D341Med (cell line): Measurements from ENCODE around the gene TNS3.

ENCODE experiments used
- DNase-seq: peaks from one replicate; pipeline ENCODE4 v3.0.0; 2012; ENCODE audit warnings: low spot score

Gene TNS3

GRCh38 chr7:47407136-47407535 lies 174.8 kb downstream of the TNS3 start:
- DNase-seq: no peak

GRCh38 chr7:47406801-47407129 lies 175.1 kb downstream of the TNS3 start:
- DNase-seq: no peak

GRCh38 chr7:47405921-47406800 lies 175.8 kb downstream of the TNS3 start:
- DNase-seq: no peak

- DNase-seq: no peak
Measured at GRCh38 chr7:47405286-47405904, 176.5 kb downstream of the TNS3 start.

GRCh38 chr7:47404010-47404409 lies 177.9 kb downstream of the TNS3 start:
- no peak for DNase-seq

GRCh38 chr7:47402941-47403866 lies 178.7 kb downstream of the TNS3 start:
- DNase-seq: no peak

GRCh38 chr7:47401611-47402570 lies 180.0 kb downstream of the TNS3 start:
- no peak for DNase-seq

- DNase-seq: no peak
Measured at GRCh38 chr7:47400741-47401206, 181.1 kb downstream of the TNS3 start.

GRCh38 chr7:47400001-47400400 lies 181.9 kb downstream of the TNS3 start:
- no peak for DNase-seq

GRCh38 chr7:47394751-47395252 lies 187.1 kb downstream of the TNS3 start:
- DNase-seq: no peak

GRCh38 chr7:47394216-47394615 lies 187.7 kb downstream of the TNS3 start:
- no peak for DNase-seq

- no peak for DNase-seq
Measured at GRCh38 chr7:47393406-47393805, 188.5 kb downstream of the TNS3 start.

- DNase-seq: no peak
Measured at GRCh38 chr7:47392241-47392759, 189.6 kb downstream of the TNS3 start.

- DNase-seq: no peak
Measured at GRCh38 chr7:47391726-47392125, 190.2 kb downstream of the TNS3 start.

GRCh38 chr7:47390914-47391313 lies 191.0 kb downstream of the TNS3 start:
- no peak for DNase-seq

- no peak for DNase-seq
Measured at GRCh38 chr7:47389923-47390630, 191.8 kb downstream of the TNS3 start.

GRCh38 chr7:47389171-47389922 lies 192.6 kb downstream of the TNS3 start:
- no peak for DNase-seq

- DNase-seq: no peak
Measured at GRCh38 chr7:47387506-47387905, 194.4 kb downstream of the TNS3 start.

- DNase-seq: no peak
Measured at GRCh38 chr7:47386273-47386835, 195.6 kb downstream of the TNS3 start.
